HCT116 (cell line): ENCODE measurements around the gene SHISAL1. TPM values are rescaled to one million over a fixed set of nuclear protein-coding genes. Genes with fewer than 3 reads are reported as not detected.

ENCODE experiments used
- ATAC-seq: fragments of 200-7000 bp; cut with Tn5 transposase; 2 replicates; pipeline ENCODE4 v1.9.1; 2020; ENCODE audit warnings: mild to moderate bottlenecking, moderate library complexity
- BruUV-seq: library from RNA; stranded (reverse); fragments of 400-500 nt; replicated peaks from 2 replicates; lab custom pipeline; 2021; lab: Mats Ljungman, UMichigan
- CTCF ChIA-PET: fragments of 300-600 bp; sonication (Branson Sonifier 250); formaldehyde crosslinking; loops from one replicate; lab custom pipeline; 2021; ENCODE audit warnings: antibody characterized with exemption; lab: Charles Lee
- POLR2A ChIA-PET: fragments of 300-600, 350-600 bp; sonication (Branson Sonifier 250); formaldehyde crosslinking; loops from one replicate; lab custom pipeline; 2021; ENCODE audit warnings: antibody characterized with exemption; lab: Charles Lee
- RAD21 ChIA-PET, 2 experiments: fragments of 300-600 bp; sonication (Branson Sonifier 250); formaldehyde crosslinking; loops; one replicate each; lab custom pipeline; 2023; ENCODE audit warnings: low total read pairs in 2 of 2; ENCODE audit not compliant: uncharacterized antibody in 2 of 2, unreplicated experiment in 2 of 2, low non-redundant PET in 1 of 2; lab: Charles Lee
- DNase-seq: peaks from one replicate; pipeline ENCODE4 v3.0.0-alpha.2; 2010; ENCODE audit warnings: low read depth, low spot score
- H2AFZ ChIP-seq: fragments of 200-600 bp; shearing (Covaris generic), sonication (generic); 2 replicates; pipeline ENCODE4 v1.6.1; 2017; ENCODE audit warnings: low read depth, mixed run types, mixed read lengths, antibody characterized with exemption, low read length; ENCODE audit not compliant: poor library complexity, severe bottlenecking
- H3K27ac ChIP-seq: 2 replicates; pipeline ENCODE4 v1.5.1; 2012; ENCODE audit warnings: low read depth, low read length
- H3K27me3 ChIP-seq: fragments of 200-600 bp; sonication (generic); 2 replicates; pipeline ENCODE4 v1.6.1; 2016; ENCODE audit warnings: mixed run types, low read length, mixed read lengths; ENCODE audit not compliant: insufficient read depth
- H3K36me3 ChIP-seq, 2 experiments: fragments of 200-500 bp in 1 of 2; fragments of 200-600 bp in 1 of 2; sonication (Bioruptor generic) in 1 of 2; sonication (generic) in 1 of 2; 2 replicates each; pipeline versions ENCODE4 v1.5.1 to v1.6.1; 2014 to 2016; ENCODE audit warnings: low read length in 2 of 2, inconsistent platforms in 1 of 2, mixed read lengths in 1 of 2, mixed run types in 1 of 2; ENCODE audit not compliant: insufficient read depth in 2 of 2, control insufficient read depth in 1 of 2
- H3K4me1 ChIP-seq, 2 experiments: fragments of 200-600 bp in 1 of 2; sonication (generic) in 1 of 2; 2 replicates each; pipeline versions ENCODE4 v1.5.1 to v1.6.1; 2012 to 2017; ENCODE audit warnings: low read length in 2 of 2, inconsistent platforms in 1 of 2, mild to moderate bottlenecking in 1 of 2, mixed read lengths in 1 of 2, mixed run types in 1 of 2, moderate library complexity in 1 of 2; ENCODE audit not compliant: insufficient read depth in 2 of 2, control insufficient read depth in 1 of 2
- H3K4me2 ChIP-seq: fragments of 200-600 bp; sonication (generic); 2 replicates; pipeline ENCODE4 v1.6.1; 2017; ENCODE audit warnings: mixed run types, low read length, mixed read lengths
- H3K4me3 ChIP-seq, 2 experiments: fragments of 200-600 bp in 1 of 2; sonication (generic) in 1 of 2; replicated peaks in 1 of 2; 2 replicates each; pipeline ENCODE4 v1.5.1; 2011 to 2016; ENCODE audit warnings: low read length in 2 of 2, control low read depth in 1 of 2, low read depth in 1 of 2, mild to moderate bottlenecking in 1 of 2, mixed read lengths in 1 of 2, mixed run types in 1 of 2
- H3K79me2 ChIP-seq: fragments of 200-600 bp; sonication (generic); 2 replicates; pipeline ENCODE4 v1.6.1; 2017; ENCODE audit warnings: mild to moderate bottlenecking, mixed run types, low read length, moderate library complexity, mixed read lengths; ENCODE audit not compliant: insufficient read depth
- H3K9ac ChIP-seq: fragments of 200-600 bp; sonication (generic); 2 replicates; pipeline ENCODE4 v1.6.1; 2016; ENCODE audit warnings: low read length, mixed read lengths
- H3K9me2 ChIP-seq: fragments of 200-600 bp; sonication (generic), shearing (Covaris generic); 2 replicates; pipeline ENCODE4 v1.6.1; 2017; ENCODE audit warnings: mixed run types, mild to moderate bottlenecking, moderate library complexity; ENCODE audit not compliant: insufficient read depth
- H3K9me3 ChIP-seq, 2 experiments: fragments of 200-500 bp in 1 of 2; fragments of 200-600 bp in 1 of 2; sonication (Bioruptor generic) in 1 of 2; sonication (generic) in 1 of 2; 2 replicates each; pipeline ENCODE4 v1.6.1; 2014 to 2017; ENCODE audit warnings: low read length in 2 of 2, mixed read lengths in 2 of 2, inconsistent platforms in 1 of 2, low read depth in 1 of 2, mild to moderate bottlenecking in 1 of 2, mixed run types in 1 of 2, moderate library complexity in 1 of 2; ENCODE audit not compliant: control insufficient read depth in 1 of 2, insufficient read depth in 1 of 2
- H4K20me1 ChIP-seq: fragments of 200-600 bp; sonication (generic), shearing (Covaris generic); 2 replicates; pipeline ENCODE4 v1.6.1; 2017; ENCODE audit warnings: mixed run types, mild to moderate bottlenecking, moderate library complexity; ENCODE audit not compliant: insufficient read depth
- CEBPB ChIP-seq: IDR thresholded peaks from 2 replicates; pipeline ENCODE4 v1.6.1; 2012; ENCODE audit warnings: low read depth
- CTCF ChIP-seq, 3 experiments: fragments of 200-600 bp in 1 of 3; sonication (generic) in 1 of 3; IDR thresholded peaks in 2 of 3; conservative IDR thresholded peaks in 1 of 3; 2 replicates each; pipeline ENCODE4 v1.5.1; 2012 to 2017; ENCODE audit warnings: low read depth in 2 of 3, low read length in 2 of 3, antibody characterized with exemption in 1 of 3, borderline replicate concordance in 1 of 3, control low read depth in 1 of 3, mild to moderate bottlenecking in 1 of 3, mixed read lengths in 1 of 3, mixed run types in 1 of 3, moderate library complexity in 1 of 3; ENCODE audit not compliant: insufficient read depth in 1 of 3
- EGR1 ChIP-seq: IDR thresholded peaks from 2 replicates; pipeline ENCODE4 v1.6.1; 2012; ENCODE audit warnings: low read depth
- ELF1 ChIP-seq: IDR thresholded peaks from 2 replicates; pipeline ENCODE4 v1.6.1; 2012; ENCODE audit warnings: low read depth, borderline replicate concordance
- EZH2 ChIP-seq: fragments of 200-600 bp; sonication (generic); IDR thresholded peaks from 2 replicates; pipeline ENCODE4 v1.6.1; 2017; ENCODE audit warnings: antibody characterized with exemption, mixed run types
- EZH2phosphoT487 ChIP-seq: fragments of 200-600 bp; IDR thresholded peaks from 2 replicates; pipeline ENCODE4 v1.6.1; 2018; ENCODE audit warnings: antibody characterized with exemption, borderline replicate concordance
- FOSL1 ChIP-seq: IDR thresholded peaks from 2 replicates; pipeline ENCODE4 v1.6.1; 2012; ENCODE audit warnings: low read depth
- POLR2AphosphoS5 ChIP-seq: IDR thresholded peaks from 2 replicates; pipeline ENCODE4 v1.6.1; 2011; ENCODE audit warnings: mild to moderate bottlenecking, low read depth, low read length, moderate library complexity
- RAD21 ChIP-seq: IDR thresholded peaks from 2 replicates; pipeline ENCODE4 v1.6.1; 2012; ENCODE audit warnings: low read depth, mild to moderate bottlenecking
- SIN3A ChIP-seq: IDR thresholded peaks from 2 replicates; pipeline ENCODE4 v1.6.1; 2012; ENCODE audit warnings: low read depth
- SP1 ChIP-seq: IDR thresholded peaks from 2 replicates; pipeline ENCODE4 v1.6.1; 2012; ENCODE audit warnings: low read depth
- YY1 ChIP-seq: IDR thresholded peaks from 2 replicates; pipeline ENCODE4 v1.6.1; 2011; ENCODE audit warnings: low read length, low read depth, moderate library complexity, mild to moderate bottlenecking; ENCODE audit not compliant: insufficient replicate concordance; ENCODE audit errors: extremely low read depth
- ZNF274 ChIP-seq: fragments of 200-500 bp; sonication (Bioruptor generic); IDR thresholded peaks from 2 replicates; pipeline ENCODE4 v1.6.1; 2014; ENCODE audit warnings: mild to moderate bottlenecking, low read depth, low read length, inconsistent platforms
- intact Hi-C: fragments of 100-400 bp; cut with micrococcal nuclease; formaldehyde crosslinking; loops from 2 replicates; pipeline ENCODE4 v1.10.0; 2022
- total RNA-seq: library from RNA; stranded (reverse); gene quantifications from one replicate; pipeline ENCODE4 v1.2.1, GENCODE V29; 2021; ENCODE audit not compliant: unreplicated experiment
- TF ChIP-seq, protein P1 (sequence below): IDR thresholded peaks from 2 replicates; pipeline ENCODE4 v1.6.1; 2011; ENCODE audit warnings: mild to moderate bottlenecking, low read length, moderate library complexity; ENCODE audit not compliant: insufficient replicate concordance; ENCODE audit errors: extremely low read depth
- TF ChIP-seq, protein P2 (sequence below): IDR thresholded peaks from 2 replicates; pipeline ENCODE4 v1.6.1; 2012
- TF ChIP-seq, protein P3 (sequence below): IDR thresholded peaks from 2 replicates; pipeline ENCODE4 v1.6.1; 2012

Gene SHISAL1
- total RNA-seq, 1 experiment from 2014 or later = not detected

GRCh38 chr22:44332946-44333345 is 20.2 kb upstream of the SHISAL1 start:
- POLR2A ChIA-PET = no interaction called here
- Histone ChIP-seq H3K4me3 (no peak overlapping the region), H3K4me2 (no peak overlapping the region), H3K9me3 (no peaks in the 10 kb centered on the region; a peak in 1 of 4 replicates), H3K79me2 (no peaks in the 10 kb centered on the region), H3K4me1 (peaks cover 4 to 14% of the 10 kb centered on the region in 2 experiments; a peak in 3 of 4 replicates), H3K9me2 (no peaks in the 10 kb centered on the region), H3K36me3 (no peaks in the 10 kb centered on the region), H4K20me1 (no peaks in the 10 kb centered on the region), H3K9ac (no peak overlapping the region), H3K27ac (no peak overlapping the region), H3K27me3 (no peaks in the 10 kb centered on the region), H2AFZ (no peak overlapping the region)
- ATAC-seq = no peak
- no TSS peak for BruUV-seq
- DNase-seq = no peak
- intact Hi-C loops = no loop called here
- CTCF ChIA-PET = no interaction called here
- RAD21 ChIA-PET = no interaction called here
- TF ChIP-seq SIN3A = no peak
- TF ChIP-seq, protein P1, sequence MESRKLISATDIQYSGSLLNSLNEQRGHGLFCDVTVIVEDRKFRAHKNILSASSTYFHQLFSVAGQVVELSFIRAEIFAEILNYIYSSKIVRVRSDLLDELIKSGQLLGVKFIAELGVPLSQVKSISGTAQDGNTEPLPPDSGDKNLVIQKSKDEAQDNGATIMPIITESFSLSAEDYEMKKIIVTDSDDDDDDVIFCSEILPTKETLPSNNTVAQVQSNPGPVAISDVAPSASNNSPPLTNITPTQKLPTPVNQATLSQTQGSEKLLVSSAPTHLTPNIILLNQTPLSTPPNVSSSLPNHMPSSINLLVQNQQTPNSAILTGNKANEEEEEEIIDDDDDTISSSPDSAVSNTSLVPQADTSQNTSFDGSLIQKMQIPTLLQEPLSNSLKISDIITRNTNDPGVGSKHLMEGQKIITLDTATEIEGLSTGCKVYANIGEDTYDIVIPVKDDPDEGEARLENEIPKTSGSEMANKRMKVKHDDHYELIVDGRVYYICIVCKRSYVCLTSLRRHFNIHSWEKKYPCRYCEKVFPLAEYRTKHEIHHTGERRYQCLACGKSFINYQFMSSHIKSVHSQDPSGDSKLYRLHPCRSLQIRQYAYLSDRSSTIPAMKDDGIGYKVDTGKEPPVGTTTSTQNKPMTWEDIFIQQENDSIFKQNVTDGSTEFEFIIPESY = no peak
- TF ChIP-seq, protein P2, sequence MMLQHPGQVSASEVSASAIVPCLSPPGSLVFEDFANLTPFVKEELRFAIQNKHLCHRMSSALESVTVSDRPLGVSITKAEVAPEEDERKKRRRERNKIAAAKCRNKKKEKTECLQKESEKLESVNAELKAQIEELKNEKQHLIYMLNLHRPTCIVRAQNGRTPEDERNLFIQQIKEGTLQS = no peak
- TF ChIP-seq ZNF274 = no peak
- TF ChIP-seq FOSL1 = no peak
- TF ChIP-seq RAD21 = no peak
- no peak for TF ChIP-seq SP1
- TF ChIP-seq EZH2 = no peak
- no peak for TF ChIP-seq CEBPB
- no peak for TF ChIP-seq EGR1
- TF ChIP-seq ELF1 = no peak
- TF ChIP-seq, protein P3, sequence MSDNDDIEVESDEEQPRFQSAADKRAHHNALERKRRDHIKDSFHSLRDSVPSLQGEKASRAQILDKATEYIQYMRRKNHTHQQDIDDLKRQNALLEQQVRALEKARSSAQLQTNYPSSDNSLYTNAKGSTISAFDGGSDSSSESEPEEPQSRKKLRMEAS = no peak
- no peak for TF ChIP-seq CTCF (IDR thresholded peaks at IDR 0.05 in 2 of 3, conservative IDR thresholded peaks at IDR 0.05 in 1 of 3; ENCODE audit: borderline replicate concordance in 1 of 3, insufficient read depth in 1 of 3, low read depth in 2 of 3, low read length in 2 of 3)
- TF ChIP-seq YY1 = no peak
- TF ChIP-seq POLR2AphosphoS5 = no peak
- no peak for TF ChIP-seq EZH2phosphoT487
